HG02840 (cell line): Measurements from ENCODE around the gene C1orf21.

ENCODE experiments used
- ATAC-seq: cut with Tn5 transposase; IDR thresholded peaks from one replicate; pipeline ENCODE4 v1.9.1; 2021; ENCODE audit warnings: mild to moderate bottlenecking, moderate library complexity, moderate number of reproducible peaks; ENCODE audit not compliant: unreplicated experiment, low FRiP score

Gene C1orf21

GRCh38 chr1:184672013-184672726, 285.3 kb downstream of the C1orf21 start:
- no peak for ATAC-seq

- no peak for ATAC-seq
Observed at GRCh38 chr1:184673305-184673704, 286.5 kb downstream of the C1orf21 start.

DNA sequence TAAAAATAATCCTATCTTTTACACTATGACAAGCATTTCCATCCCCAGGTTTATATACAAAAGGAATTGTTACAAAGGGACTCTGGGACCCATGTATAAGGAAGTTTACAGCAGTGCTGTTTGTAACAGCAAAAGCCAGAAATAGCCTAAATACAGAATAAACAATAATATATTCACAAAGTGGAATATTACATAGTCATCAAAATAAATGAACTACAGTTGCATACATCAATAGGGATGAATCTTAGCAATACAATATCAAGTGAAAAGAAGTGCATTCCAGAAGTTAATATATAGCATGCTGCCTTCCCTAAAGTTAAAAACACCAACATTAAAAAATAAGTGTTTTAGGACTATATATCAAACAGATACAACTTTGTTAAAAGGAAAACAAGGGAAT, 290.5 kb downstream of the C1orf21 start:
- no peak for ATAC-seq
